ENCODE results near the gene UMAD1.

Gene UMAD1

DNA sequence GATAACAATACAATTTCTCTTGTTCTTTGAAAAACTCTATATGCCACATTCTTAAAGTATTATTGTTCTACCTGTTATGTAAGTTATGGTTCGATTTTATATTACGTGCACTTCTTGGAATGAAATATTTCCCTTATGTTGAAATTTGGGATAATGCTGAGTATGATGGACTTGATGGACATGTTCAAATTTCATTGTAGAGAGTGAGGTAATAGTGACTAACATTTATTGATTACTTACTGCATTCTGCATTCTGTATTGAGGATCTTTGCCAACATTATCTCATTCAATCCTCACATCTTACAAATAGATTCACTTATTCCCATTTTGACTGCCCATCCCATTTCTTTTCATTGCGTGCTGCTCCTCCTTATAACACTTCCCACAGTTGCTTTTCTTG is 208.3 kb downstream of the UMAD1 start:
- Histone ChIP-seq H3K4me3 (ENCODE audit: low read length) (no peak overlapping the region), H3K9me3 (ENCODE audit: control insufficient read depth, low read length) (no peaks in the 10 kb centered on the region)

DNA sequence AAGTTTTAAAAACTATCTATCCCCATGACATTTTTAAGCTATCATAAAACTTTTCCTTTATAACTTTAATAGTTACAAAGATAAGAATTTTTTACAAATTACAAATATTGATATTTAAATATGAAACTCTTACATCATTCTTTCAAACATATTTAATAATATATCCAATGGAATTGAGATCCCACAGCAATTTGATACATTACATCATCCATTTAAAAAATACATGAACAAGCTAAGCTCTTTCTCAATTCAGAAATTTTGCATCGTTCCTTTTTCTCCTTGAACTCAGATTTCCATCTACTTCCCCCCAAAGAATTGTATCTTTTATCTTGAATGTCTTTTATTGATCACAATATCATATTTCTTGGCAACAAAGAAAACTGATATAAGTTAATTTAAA is 209.6 kb downstream of the UMAD1 start:
- Histone ChIP-seq H3K9me3 (ENCODE audit: control insufficient read depth, low read length) (peaks cover 2% of the 10 kb centered on the region), H3K4me3 (ENCODE audit: low read length) (no peak overlapping the region), H3K27me3 (replicated peaks; ENCODE audit: control insufficient read depth, insufficient read depth, low read length) (no peaks in the 10 kb centered on the region), H3K4me1 (ENCODE audit: control insufficient read depth, insufficient read depth, low read length) (no peaks in the 10 kb centered on the region), H3K36me3 (ENCODE audit: control insufficient read depth, insufficient read depth, low read length, severe bottlenecking) (no peaks in the 10 kb centered on the region), H3K9ac (ENCODE audit: low read length) (no peak overlapping the region)
- DNase-seq (ENCODE audit: low read depth): no peak

More for the DNA sequence above, 208.3 kb downstream of the UMAD1 start:
- no peaks in the 10 kb centered on the region for H3K36me3 ChIP-seq (ENCODE audit: control insufficient read depth, insufficient read depth, low read length, severe bottlenecking)
- H3K9ac ChIP-seq (ENCODE audit: low read length): no peak overlapping the region
- DNase-seq (ENCODE audit: low read depth): no peak
- no peaks in the 10 kb centered on the region for H3K27me3 ChIP-seq (replicated peaks; ENCODE audit: control insufficient read depth, insufficient read depth, low read length)
- peaks cover 3% of the 10 kb centered on the region for H3K4me1 ChIP-seq (ENCODE audit: control insufficient read depth, insufficient read depth, low read length)

DNA sequence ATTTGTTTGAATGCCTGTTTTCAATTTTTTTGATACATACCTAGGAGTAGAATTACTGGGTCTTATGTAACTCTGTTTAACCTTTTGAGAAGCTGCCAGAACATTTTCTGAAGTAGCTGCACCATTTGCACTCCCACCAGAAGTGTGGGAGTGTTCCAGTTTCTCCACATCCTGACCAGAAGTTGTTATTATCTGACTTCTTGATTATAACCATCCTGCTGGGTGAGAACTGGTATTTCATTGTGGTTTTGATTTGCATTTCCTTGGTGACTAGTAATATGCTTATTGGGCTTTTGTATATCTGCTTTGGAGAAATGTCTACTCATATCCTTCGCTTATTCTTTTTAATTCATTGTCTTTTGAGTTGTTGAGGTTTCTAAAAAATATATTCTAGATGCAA is 210.8 kb downstream of the UMAD1 start:
- DNase-seq (ENCODE audit: low read depth): no peak
- Histone ChIP-seq H3K9me3 (ENCODE audit: control insufficient read depth, low read length) (peaks cover 8% of the 10 kb centered on the region), H3K4me1 (ENCODE audit: control insufficient read depth, insufficient read depth, low read length) (no peaks in the 10 kb centered on the region), H3K9ac (ENCODE audit: low read length) (no peak overlapping the region), H3K36me3 (ENCODE audit: control insufficient read depth, insufficient read depth, low read length, severe bottlenecking) (no peaks in the 10 kb centered on the region), H3K27me3 (replicated peaks; ENCODE audit: control insufficient read depth, insufficient read depth, low read length) (no peaks in the 10 kb centered on the region), H3K4me3 (ENCODE audit: low read length) (no peak overlapping the region)

DNA sequence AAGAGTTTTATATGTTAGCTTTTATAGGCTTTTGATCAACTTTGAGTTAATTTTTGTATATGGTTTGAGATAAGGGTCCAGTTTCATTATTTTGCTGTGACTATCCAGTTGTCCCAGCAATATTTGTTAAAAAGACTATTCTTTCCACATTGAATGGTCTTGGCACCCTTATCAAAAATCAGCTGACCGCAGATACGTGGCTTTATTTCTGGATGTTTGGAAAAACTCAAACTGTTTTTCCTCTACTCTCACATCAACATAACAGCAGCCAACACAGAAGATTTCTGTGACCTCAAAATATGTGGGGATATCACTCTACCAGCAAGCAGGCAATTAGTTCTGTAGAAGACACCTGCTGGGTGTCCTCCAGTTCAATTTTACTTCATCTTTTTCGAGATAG is 211.4 kb downstream of the UMAD1 start:
- H3K4me1 ChIP-seq (ENCODE audit: control insufficient read depth, insufficient read depth, low read length): no peaks in the 10 kb centered on the region
- DNase-seq (ENCODE audit: low read depth): no peak
- peaks cover 8% of the 10 kb centered on the region for H3K9me3 ChIP-seq (ENCODE audit: control insufficient read depth, low read length)
- H3K9ac ChIP-seq (ENCODE audit: low read length): no peak overlapping the region
- H3K36me3 ChIP-seq (ENCODE audit: control insufficient read depth, insufficient read depth, low read length, severe bottlenecking): no peaks in the 10 kb centered on the region
- H3K4me3 ChIP-seq (ENCODE audit: low read length): no peak overlapping the region
- H3K27me3 ChIP-seq (replicated peaks; ENCODE audit: control insufficient read depth, insufficient read depth, low read length): no peaks in the 10 kb centered on the region

DNA sequence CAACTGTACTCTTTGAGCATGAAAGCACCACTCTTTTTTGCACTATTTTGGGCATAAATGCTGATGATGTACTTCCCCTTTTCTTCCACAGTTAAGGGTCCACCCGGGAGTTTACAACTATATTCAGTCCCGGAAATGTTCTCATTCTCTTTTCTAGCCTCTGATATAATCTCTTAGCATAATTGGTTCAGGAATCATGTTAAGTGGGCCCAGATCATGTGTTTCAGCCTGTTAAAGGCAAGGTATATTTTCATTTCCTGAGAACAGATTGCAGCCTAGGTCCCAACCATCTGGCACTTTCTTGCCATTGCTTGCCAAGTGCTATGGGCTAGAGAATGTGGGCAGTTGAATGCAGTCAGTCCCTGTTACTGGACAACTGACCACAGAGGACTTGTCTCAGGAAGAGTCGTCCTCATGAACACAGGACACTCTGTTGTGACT is 216.6 kb downstream of the UMAD1 start:
- H3K9ac ChIP-seq (ENCODE audit: low read length): no peak overlapping the region
- H3K4me3 ChIP-seq (ENCODE audit: low read length): no peak overlapping the region
- DNase-seq (ENCODE audit: low read depth): no peak
- H3K4me1 ChIP-seq (ENCODE audit: control insufficient read depth, insufficient read depth, low read length): peaks cover 8% of the 10 kb centered on the region
- H3K27me3 ChIP-seq (replicated peaks; ENCODE audit: control insufficient read depth, insufficient read depth, low read length): no peaks in the 10 kb centered on the region
- H3K36me3 ChIP-seq (ENCODE audit: control insufficient read depth, insufficient read depth, low read length, severe bottlenecking): no peaks in the 10 kb centered on the region
- peaks cover 8% of the 10 kb centered on the region for H3K9me3 ChIP-seq (ENCODE audit: control insufficient read depth, low read length)

DNA sequence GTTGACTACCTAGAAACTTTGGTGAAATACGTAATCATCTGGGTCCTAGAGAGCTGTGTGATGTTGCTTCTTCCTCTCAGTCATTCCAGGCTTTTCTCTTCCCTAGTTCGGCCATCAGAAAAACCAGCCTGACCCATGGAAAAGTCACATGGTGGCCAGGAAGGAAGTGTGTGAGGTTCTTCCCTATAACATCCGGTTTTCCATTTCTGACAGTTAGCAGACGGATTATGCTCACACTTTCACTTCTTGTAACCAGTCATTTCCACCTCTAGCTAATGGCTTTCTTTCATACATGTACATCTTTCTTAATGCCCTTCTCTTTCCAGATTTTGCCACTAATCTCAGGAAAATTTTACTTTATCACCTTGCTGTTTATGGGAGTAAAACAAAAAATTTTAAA is 218.0 kb downstream of the UMAD1 start:
- H3K27me3 ChIP-seq (replicated peaks; ENCODE audit: control insufficient read depth, insufficient read depth, low read length): no peaks in the 10 kb centered on the region
- H3K4me3 ChIP-seq (ENCODE audit: low read length): no peak overlapping the region
- peaks cover 8% of the 10 kb centered on the region for H3K4me1 ChIP-seq (ENCODE audit: control insufficient read depth, insufficient read depth, low read length)
- no peaks in the 10 kb centered on the region for H3K36me3 ChIP-seq (ENCODE audit: control insufficient read depth, insufficient read depth, low read length, severe bottlenecking)
- H3K9me3 ChIP-seq (ENCODE audit: control insufficient read depth, low read length): peaks cover 8% of the 10 kb centered on the region
- no peak for DNase-seq (ENCODE audit: low read depth)
- no peak overlapping the region for H3K9ac ChIP-seq (ENCODE audit: low read length)

DNA sequence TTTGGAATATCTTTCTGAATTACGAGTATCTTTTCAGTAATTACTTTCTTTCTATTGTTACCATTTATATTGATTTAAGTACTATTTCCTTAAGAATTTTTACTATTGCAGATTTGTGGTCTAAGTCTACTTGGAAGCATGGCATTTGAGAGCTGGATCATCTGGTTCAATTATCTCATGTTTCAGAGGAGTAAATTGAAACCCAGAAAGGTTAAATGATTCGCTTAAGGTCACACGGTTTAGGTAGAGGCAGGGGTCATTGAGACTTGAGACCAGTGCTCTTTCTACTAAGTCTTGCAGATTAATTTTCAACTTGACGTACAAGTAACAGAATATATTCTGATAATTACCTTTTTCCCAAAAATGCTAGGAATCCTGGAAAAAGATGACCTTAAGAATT is 218.9 kb downstream of the UMAD1 start:
- no peaks in the 10 kb centered on the region for H3K27me3 ChIP-seq (replicated peaks; ENCODE audit: control insufficient read depth, insufficient read depth, low read length)
- peaks cover 8% of the 10 kb centered on the region for H3K9me3 ChIP-seq (ENCODE audit: control insufficient read depth, low read length)
- no peak for DNase-seq (ENCODE audit: low read depth)
- no peak overlapping the region for H3K4me3 ChIP-seq (ENCODE audit: low read length)
- no peak overlapping the region for H3K9ac ChIP-seq (ENCODE audit: low read length)
- peaks cover 8% of the 10 kb centered on the region for H3K4me1 ChIP-seq (ENCODE audit: control insufficient read depth, insufficient read depth, low read length)
- no peaks in the 10 kb centered on the region for H3K36me3 ChIP-seq (ENCODE audit: control insufficient read depth, insufficient read depth, low read length, severe bottlenecking)

DNA sequence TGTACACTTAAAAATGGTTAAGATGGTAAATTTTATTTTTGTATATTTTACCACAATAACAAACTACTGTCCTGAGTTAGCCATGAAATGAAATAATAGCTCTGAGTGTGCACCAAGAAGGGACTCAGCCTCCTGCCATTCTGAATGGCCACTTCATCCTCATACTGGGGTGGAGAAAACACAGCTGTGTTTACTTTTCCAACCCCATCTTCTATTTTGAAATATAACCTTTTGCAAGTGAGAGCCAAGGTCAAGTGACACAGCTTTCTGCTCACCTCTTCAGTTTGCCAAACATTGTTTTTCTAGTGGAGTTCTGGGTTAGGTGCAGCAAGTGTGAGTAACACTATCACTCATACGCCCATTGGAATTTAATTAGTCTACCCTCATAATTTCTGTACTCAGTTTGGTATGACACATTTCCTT is 220.7 kb downstream of the UMAD1 start:
- Histone ChIP-seq H3K4me1 (ENCODE audit: control insufficient read depth, insufficient read depth, low read length) (peaks cover 8% of the 10 kb centered on the region), H3K27me3 (replicated peaks; ENCODE audit: control insufficient read depth, insufficient read depth, low read length) (no peaks in the 10 kb centered on the region), H3K9ac (ENCODE audit: low read length) (no peak overlapping the region), H3K36me3 (ENCODE audit: control insufficient read depth, insufficient read depth, low read length, severe bottlenecking) (no peaks in the 10 kb centered on the region), H3K4me3 (ENCODE audit: low read length) (no peak overlapping the region), H3K9me3 (ENCODE audit: control insufficient read depth, low read length) (no peaks in the 10 kb centered on the region)
- peak; percentile 27 for DNase-seq (ENCODE audit: low read depth)

DNA sequence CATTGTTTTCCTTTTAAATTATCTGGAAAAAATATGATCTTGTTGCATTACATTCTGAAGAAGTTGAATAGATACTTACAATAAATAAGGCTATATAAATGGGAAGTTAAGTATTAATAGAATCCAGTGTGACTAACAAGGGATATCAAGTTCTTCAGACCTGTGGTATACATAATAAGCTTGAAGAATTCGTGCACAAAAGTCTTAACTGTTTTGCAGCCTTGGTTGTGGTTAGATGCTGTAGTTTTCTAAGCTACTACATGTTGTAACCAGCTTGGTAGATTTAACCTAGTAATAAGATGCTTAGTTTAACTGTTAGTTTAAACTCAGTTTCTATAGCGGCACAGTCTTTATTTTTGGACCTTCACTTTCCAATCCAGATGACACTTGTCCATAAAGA is 221.8 kb downstream of the UMAD1 start:
- DNase-seq (ENCODE audit: low read depth): no peak
- Histone ChIP-seq H3K9me3 (ENCODE audit: control insufficient read depth, low read length) (no peaks in the 10 kb centered on the region), H3K4me1 (ENCODE audit: control insufficient read depth, insufficient read depth, low read length) (peaks cover 8% of the 10 kb centered on the region), H3K9ac (ENCODE audit: low read length) (no peak overlapping the region), H3K27me3 (replicated peaks; ENCODE audit: control insufficient read depth, insufficient read depth, low read length) (no peaks in the 10 kb centered on the region), H3K36me3 (ENCODE audit: control insufficient read depth, insufficient read depth, low read length, severe bottlenecking) (no peaks in the 10 kb centered on the region), H3K4me3 (ENCODE audit: low read length) (no peak overlapping the region)

DNA sequence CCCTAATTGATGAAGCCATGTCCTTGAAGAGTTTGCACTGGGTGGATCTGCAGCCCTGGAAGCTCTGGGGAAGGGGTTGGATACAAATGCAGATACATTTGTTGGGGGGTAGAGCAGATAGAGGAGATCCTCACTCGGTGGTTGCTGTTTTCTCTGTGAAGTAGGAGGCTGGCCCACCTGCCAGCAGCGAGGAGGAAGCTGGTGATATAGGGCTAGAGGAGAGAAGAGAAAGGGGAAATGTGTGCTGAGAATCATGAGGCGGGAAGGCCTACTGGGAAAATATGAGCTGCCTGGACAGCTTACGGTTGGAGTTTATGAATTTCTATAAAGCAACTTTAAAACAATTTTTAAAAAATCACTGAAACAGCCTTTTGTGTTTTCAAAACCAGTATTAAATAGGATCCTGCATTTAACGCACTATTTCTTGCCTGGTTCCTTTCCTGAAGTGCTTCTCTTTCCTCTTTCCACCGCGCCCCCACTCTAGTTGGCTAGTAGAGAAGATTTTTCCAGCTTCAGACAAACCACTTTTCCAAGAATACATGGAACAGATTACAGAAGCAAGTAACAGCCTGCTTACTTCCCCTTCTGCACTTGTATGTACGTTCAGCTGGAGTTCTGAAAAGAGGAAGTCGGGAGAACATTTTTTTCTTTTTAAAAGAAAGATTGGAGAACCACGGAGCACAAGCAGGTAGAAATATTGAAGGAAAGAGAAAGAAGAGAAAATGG is 227.5 kb downstream of the UMAD1 start:
- Histone ChIP-seq H3K4me3 (ENCODE audit: low read length) (no peak overlapping the region), H3K4me1 (ENCODE audit: control insufficient read depth, insufficient read depth, low read length) (no peaks in the 10 kb centered on the region), H3K9me3 (ENCODE audit: control insufficient read depth, low read length) (no peaks in the 10 kb centered on the region), H3K9ac (ENCODE audit: low read length) (no peak overlapping the region), H3K27me3 (replicated peaks; ENCODE audit: control insufficient read depth, insufficient read depth, low read length) (no peaks in the 10 kb centered on the region), H3K36me3 (ENCODE audit: control insufficient read depth, insufficient read depth, low read length, severe bottlenecking) (no peaks in the 10 kb centered on the region)
- no peak for DNase-seq (ENCODE audit: low read depth)

DNA sequence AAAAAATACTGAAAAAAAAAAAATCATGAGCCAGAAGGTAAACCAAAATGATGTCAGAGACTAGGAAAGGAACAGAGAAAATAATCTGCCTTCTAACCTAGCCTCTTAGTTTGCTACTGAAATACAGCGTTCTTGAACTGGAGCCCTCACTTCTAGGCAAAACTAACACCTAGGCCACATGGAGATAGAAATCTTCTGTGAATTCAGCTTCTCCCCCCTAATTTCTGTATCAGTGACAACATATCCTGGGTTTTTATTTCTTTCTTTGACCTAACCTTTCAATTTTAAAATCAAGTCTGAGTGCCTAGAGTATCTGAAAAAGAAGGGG is 228.0 kb downstream of the UMAD1 start:
- no peaks in the 10 kb centered on the region for H3K4me1 ChIP-seq (ENCODE audit: control insufficient read depth, insufficient read depth, low read length)
- H3K9ac ChIP-seq (ENCODE audit: low read length): no peak overlapping the region
- no peaks in the 10 kb centered on the region for H3K27me3 ChIP-seq (replicated peaks; ENCODE audit: control insufficient read depth, insufficient read depth, low read length)
- H3K36me3 ChIP-seq (ENCODE audit: control insufficient read depth, insufficient read depth, low read length, severe bottlenecking): no peaks in the 10 kb centered on the region
- no peak for DNase-seq (ENCODE audit: low read depth)
- H3K4me3 ChIP-seq (ENCODE audit: low read length): no peak overlapping the region
- H3K9me3 ChIP-seq (ENCODE audit: control insufficient read depth, low read length): no peaks in the 10 kb centered on the region

DNA sequence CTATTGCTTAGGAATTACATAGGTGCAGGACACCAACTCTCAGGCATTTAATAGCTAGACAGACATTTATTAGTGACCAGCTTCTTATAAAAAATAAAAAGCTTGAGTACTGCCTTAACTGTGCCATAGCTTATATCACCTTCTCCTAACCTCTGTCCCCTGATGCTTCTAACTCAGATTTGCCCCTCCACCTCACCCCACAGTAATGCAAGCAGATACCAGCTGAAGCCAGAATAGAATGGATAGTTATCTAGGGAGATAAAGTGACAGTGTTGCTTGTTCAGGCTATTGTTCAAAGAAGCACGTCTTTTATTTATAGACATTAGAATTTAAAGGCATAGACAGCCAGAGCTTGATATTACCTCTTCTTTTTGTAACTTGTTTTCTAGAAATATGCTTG is 228.5 kb downstream of the UMAD1 start:
- H3K4me1 ChIP-seq (ENCODE audit: control insufficient read depth, insufficient read depth, low read length): no peaks in the 10 kb centered on the region
- no peak for DNase-seq (ENCODE audit: low read depth)
- no peaks in the 10 kb centered on the region for H3K36me3 ChIP-seq (ENCODE audit: control insufficient read depth, insufficient read depth, low read length, severe bottlenecking)
- no peak overlapping the region for H3K9ac ChIP-seq (ENCODE audit: low read length)
- no peaks in the 10 kb centered on the region for H3K9me3 ChIP-seq (ENCODE audit: control insufficient read depth, low read length)
- no peak overlapping the region for H3K4me3 ChIP-seq (ENCODE audit: low read length)
- H3K27me3 ChIP-seq (replicated peaks; ENCODE audit: control insufficient read depth, insufficient read depth, low read length): no peaks in the 10 kb centered on the region

Data from adipocyte (in vitro differentiated cells).